ENCODE data around the gene SOWAHC.

- TF ChIP-seq, protein P1, sequence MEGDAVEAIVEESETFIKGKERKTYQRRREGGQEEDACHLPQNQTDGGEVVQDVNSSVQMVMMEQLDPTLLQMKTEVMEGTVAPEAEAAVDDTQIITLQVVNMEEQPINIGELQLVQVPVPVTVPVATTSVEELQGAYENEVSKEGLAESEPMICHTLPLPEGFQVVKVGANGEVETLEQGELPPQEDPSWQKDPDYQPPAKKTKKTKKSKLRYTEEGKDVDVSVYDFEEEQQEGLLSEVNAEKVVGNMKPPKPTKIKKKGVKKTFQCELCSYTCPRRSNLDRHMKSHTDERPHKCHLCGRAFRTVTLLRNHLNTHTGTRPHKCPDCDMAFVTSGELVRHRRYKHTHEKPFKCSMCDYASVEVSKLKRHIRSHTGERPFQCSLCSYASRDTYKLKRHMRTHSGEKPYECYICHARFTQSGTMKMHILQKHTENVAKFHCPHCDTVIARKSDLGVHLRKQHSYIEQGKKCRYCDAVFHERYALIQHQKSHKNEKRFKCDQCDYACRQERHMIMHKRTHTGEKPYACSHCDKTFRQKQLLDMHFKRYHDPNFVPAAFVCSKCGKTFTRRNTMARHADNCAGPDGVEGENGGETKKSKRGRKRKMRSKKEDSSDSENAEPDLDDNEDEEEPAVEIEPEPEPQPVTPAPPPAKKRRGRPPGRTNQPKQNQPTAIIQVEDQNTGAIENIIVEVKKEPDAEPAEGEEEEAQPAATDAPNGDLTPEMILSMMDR (conservative IDR thresholded peaks at IDR 0.05; ENCODE audit: low read depth, low read length): no peak
- no peak for TF ChIP-seq EZH2 (IDR thresholded peaks at IDR 0.05; ENCODE audit: borderline replicate concordance, low read depth, low read length, poor library complexity, severe bottlenecking)
Measured at GRCh38 chr2:109655287-109655686, 41.1 kb downstream of the SOWAHC start.

Measured in A673 (cell line).